Sigmoid colon (tissue), 4 donors: Measurements from ENCODE around the gene ANO1.

Source experiments
- POLR2A ChIP-seq, 2 donors: fragments of 450-650 bp; IDR thresholded peaks; one replicate each; pipeline ENCODE4 v1.6.1; 2016; ENCODE audit warnings: antibody characterized with exemption in 2 of 2, mild to moderate bottlenecking in 2 of 2, moderate library complexity in 2 of 2
- POLR2AphosphoS5 ChIP-seq, 4 donors: sonication (generic); formaldehyde crosslinking; IDR thresholded peaks; one replicate each; pipeline ENCODE4 v1.6.1; 2017; ENCODE audit warnings: antibody characterized with exemption in 4 of 4
- TF ChIP-seq, protein P1 (sequence below), 4 experiments: fragments of 450-650 bp in 3 of 4; fragments of 200-600 bp in 1 of 4; IDR thresholded peaks; one replicate each; pipeline ENCODE4 v1.5.1; 2016 to 2019; ENCODE audit warnings: antibody characterized with exemption in 4 of 4, mild to moderate bottlenecking in 3 of 4, moderate library complexity in 2 of 4

DNA sequence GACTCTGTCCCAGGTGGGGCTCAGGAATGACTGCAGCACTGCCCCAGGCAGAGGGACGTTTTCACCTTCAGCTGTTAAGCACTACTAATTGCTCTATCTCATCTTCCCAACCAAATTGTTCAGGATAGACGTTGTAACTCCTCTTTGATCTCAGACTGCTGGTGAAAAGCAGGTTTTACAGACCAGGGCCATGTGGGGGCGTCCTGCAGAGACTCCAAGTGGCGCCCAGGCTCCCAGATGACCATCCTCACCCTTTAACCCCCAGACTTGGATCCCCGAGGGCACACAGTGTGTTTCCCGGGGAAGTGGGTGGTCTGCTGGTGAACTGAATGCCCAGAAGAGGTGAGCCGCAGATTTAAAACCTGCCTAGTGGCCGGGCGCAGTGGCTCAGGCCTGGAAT, 148.8 kb downstream of the ANO1 start:
- TF ChIP-seq POLR2AphosphoS5 (IDR thresholded peaks at IDR 0.05) (no peak), POLR2A (IDR thresholded peaks at IDR 0.05) (no peak)
- TF ChIP-seq, protein P1, sequence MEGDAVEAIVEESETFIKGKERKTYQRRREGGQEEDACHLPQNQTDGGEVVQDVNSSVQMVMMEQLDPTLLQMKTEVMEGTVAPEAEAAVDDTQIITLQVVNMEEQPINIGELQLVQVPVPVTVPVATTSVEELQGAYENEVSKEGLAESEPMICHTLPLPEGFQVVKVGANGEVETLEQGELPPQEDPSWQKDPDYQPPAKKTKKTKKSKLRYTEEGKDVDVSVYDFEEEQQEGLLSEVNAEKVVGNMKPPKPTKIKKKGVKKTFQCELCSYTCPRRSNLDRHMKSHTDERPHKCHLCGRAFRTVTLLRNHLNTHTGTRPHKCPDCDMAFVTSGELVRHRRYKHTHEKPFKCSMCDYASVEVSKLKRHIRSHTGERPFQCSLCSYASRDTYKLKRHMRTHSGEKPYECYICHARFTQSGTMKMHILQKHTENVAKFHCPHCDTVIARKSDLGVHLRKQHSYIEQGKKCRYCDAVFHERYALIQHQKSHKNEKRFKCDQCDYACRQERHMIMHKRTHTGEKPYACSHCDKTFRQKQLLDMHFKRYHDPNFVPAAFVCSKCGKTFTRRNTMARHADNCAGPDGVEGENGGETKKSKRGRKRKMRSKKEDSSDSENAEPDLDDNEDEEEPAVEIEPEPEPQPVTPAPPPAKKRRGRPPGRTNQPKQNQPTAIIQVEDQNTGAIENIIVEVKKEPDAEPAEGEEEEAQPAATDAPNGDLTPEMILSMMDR (IDR thresholded peaks at IDR 0.05) = no peak
